Fibroblast of lung (primary cell): ENCODE data around the gene COL4A5.

Experiments used
- CTCF ChIP-seq, 2 donors: IDR thresholded peaks in 1 of 2; conservative IDR thresholded peaks in 1 of 2; 1 replicate in 1 of 2; 2 replicates in 1 of 2; pipeline ENCODE4 v1.5.1; 2011 to 2012; ENCODE audit warnings: low read length in 2 of 2, control low read depth in 1 of 2, inconsistent platforms in 1 of 2, low read depth in 1 of 2, mild to moderate bottlenecking in 1 of 2
- EZH2 ChIP-seq: IDR thresholded peaks from 2 replicates; pipeline ENCODE4 v1.5.1; 2012; ENCODE audit warnings: low read length, control low read depth, mild to moderate bottlenecking; ENCODE audit errors: missing control alignments

GRCh38 chrX:108737754-108738153, 298.1 kb downstream of the COL4A5 start:
- TF ChIP-seq CTCF (conservative IDR thresholded peaks at IDR 0.05 in 1 of 2, IDR thresholded peaks at IDR 0.05 in 1 of 2; ENCODE audit: low read depth in 1 of 2, low read length in 2 of 2): no peak
- TF ChIP-seq EZH2: no peak
